Progenitor cell of endocrine pancreas (in vitro differentiated cells): ENCODE results near the gene KRTAP12-4. TPM values are rescaled to one million over a fixed set of nuclear protein-coding genes. Genes with fewer than 3 reads are reported as not detected.

Experiments
- DNase-seq: peaks from one replicate; pipeline ENCODE4 v3.0.0; 2021; ENCODE audit warnings: low spot score; ENCODE audit not compliant: unreplicated experiment
- H3K27ac Mint-ChIP-seq: 2 replicates; pipeline ENCODE4 v1.8.0; 2021; ENCODE audit warnings: mild to moderate bottlenecking, moderate library complexity, mixed read lengths
- H3K27me3 Mint-ChIP-seq: 2 replicates; pipeline ENCODE4 v1.8.0; 2021; ENCODE audit warnings: mixed read lengths
- H3K36me3 Mint-ChIP-seq: 2 replicates; pipeline ENCODE4 v1.8.0; 2022; ENCODE audit warnings: mixed read lengths; ENCODE audit not compliant: insufficient read depth
- H3K4me1 Mint-ChIP-seq: 2 replicates; pipeline ENCODE4 v1.8.0; 2021; ENCODE audit warnings: low read depth, mixed read lengths
- H3K4me3 Mint-ChIP-seq: 2 replicates; pipeline ENCODE4 v1.8.0; 2021; ENCODE audit warnings: low read depth, mild to moderate bottlenecking, moderate library complexity, mixed read lengths
- H3K9me3 Mint-ChIP-seq: 2 replicates; pipeline ENCODE4 v1.8.0; 2021; ENCODE audit warnings: low read depth, mixed read lengths
- total RNA-seq: library from RNA; stranded (reverse); gene quantifications from 2 replicates; pipeline ENCODE4 v1.2.1, GENCODE V29; 2021
- TF ChIP-seq, protein P1 (sequence below): fragments of 200-600 bp; sonication (generic); IDR thresholded peaks from one replicate; pipeline ENCODE4 v1.5.0; 2021; ENCODE audit warnings: antibody characterized with exemption, mild to moderate bottlenecking; ENCODE audit not compliant: unreplicated experiment

KRTAP12-4 gene
- total RNA-seq, 1 donor from 2014 or later: not detected

DNA sequence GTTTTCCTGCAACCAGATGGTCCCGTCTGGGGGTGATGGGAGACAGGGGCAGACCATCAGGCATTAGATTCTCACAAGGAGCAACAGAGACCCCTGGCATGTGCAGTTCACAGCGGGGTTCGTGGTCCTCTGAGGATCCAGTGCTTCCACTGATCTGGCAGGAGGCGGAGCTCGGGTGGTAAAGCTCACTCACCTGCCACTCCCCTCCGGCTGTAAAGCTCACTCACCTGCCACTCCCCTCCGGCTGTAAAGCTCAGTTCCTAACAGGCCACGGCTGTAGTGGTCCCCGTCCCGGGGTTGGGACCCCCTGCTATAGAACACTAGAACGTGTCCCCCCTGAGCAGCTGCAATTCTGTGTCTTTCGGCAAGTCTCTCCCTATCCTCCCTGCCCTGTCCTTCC is 47.1 kb upstream of the KRTAP12-4 start:
- no peak for DNase-seq
- H3K36me3 Mint-ChIP-seq: no peaks in the 10 kb centered on the region
- peaks cover 3% of the 10 kb centered on the region for H3K9me3 Mint-ChIP-seq
- H3K4me3 Mint-ChIP-seq: no peak overlapping the region
- peaks cover 87% of the 10 kb centered on the region for H3K27me3 Mint-ChIP-seq
- H3K4me1 Mint-ChIP-seq: peaks cover 5% of the 10 kb centered on the region
- H3K27ac Mint-ChIP-seq: no peak overlapping the region
- TF ChIP-seq, protein P1, sequence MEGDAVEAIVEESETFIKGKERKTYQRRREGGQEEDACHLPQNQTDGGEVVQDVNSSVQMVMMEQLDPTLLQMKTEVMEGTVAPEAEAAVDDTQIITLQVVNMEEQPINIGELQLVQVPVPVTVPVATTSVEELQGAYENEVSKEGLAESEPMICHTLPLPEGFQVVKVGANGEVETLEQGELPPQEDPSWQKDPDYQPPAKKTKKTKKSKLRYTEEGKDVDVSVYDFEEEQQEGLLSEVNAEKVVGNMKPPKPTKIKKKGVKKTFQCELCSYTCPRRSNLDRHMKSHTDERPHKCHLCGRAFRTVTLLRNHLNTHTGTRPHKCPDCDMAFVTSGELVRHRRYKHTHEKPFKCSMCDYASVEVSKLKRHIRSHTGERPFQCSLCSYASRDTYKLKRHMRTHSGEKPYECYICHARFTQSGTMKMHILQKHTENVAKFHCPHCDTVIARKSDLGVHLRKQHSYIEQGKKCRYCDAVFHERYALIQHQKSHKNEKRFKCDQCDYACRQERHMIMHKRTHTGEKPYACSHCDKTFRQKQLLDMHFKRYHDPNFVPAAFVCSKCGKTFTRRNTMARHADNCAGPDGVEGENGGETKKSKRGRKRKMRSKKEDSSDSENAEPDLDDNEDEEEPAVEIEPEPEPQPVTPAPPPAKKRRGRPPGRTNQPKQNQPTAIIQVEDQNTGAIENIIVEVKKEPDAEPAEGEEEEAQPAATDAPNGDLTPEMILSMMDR: no peak

DNA sequence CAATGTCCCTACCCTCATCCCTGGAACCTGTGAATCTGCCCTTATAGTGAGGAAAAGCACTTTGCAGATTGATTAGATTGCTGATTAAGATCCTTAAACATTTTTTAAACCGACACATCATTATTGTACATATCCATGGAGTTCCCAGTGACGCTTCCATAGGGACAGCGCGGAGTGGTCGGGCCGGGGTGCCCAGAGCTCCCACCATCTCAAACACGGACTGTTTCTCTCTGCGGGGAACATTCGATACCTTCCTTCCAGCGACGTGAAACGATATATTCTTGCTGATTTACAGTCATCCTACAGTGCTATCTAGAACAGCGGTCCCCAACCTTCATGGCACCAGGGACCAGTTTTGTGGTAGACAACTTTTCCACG is 46.6 kb upstream of the KRTAP12-4 start:
- Mint-ChIP-seq H3K27me3 (peaks cover 87% of the 10 kb centered on the region), H3K36me3 (no peaks in the 10 kb centered on the region), H3K4me3 (no peak overlapping the region), H3K27ac (no peak overlapping the region), H3K9me3 (peaks cover 3% of the 10 kb centered on the region), H3K4me1 (peaks cover 5% of the 10 kb centered on the region)
- no peak for DNase-seq
- TF ChIP-seq, protein P1: no peak

DNA sequence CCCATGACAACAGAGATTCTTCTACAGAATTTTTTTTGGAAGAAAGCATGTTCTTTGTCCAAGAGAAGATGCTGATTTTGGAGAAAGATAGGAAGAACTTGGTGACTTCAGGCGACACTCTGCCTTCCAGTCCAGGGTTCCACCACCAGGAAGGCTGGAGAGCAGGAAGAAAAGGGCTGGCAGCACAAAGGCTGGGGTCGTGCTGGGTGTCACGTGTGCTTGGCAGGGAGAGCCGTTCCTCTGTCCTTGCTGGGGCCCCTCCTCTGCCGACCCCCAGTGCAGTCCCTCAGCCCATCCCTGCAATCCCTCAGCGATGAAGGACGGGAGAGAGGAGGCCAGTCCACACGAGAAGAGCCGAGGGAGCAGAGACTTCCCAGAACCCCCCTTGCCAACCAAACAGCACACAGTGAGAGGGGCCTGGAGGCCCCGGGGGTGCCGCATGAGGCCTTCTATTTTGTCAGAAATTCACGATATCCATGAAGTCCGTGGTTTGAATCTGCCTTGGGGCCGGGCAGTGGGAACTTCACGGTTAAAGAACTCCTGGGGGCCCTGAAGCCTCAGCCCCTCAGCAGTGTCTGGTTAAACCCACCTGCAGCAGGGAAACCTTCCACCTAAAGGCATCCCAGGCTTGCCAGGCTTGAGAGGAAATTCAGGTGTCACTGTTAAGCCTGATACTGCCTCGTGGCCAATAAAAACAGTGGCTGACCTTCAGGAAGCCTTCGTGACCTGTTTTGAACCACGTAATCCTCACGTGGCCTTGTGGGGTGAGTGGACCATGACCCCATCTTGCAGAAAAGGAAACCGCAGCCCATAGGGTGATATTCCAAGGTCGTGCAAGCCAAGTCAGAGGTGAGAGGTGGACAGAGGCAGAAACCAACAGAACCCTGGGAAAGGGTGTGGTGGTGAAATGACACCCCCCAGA is 45.9 kb upstream of the KRTAP12-4 start:
- H3K27ac Mint-ChIP-seq: no peak overlapping the region
- no peak overlapping the region for H3K4me3 Mint-ChIP-seq
- peaks cover 87% of the 10 kb centered on the region for H3K27me3 Mint-ChIP-seq
- peaks cover 5% of the 10 kb centered on the region for H3K4me1 Mint-ChIP-seq
- H3K36me3 Mint-ChIP-seq: no peaks in the 10 kb centered on the region
- H3K9me3 Mint-ChIP-seq: no peaks in the 10 kb centered on the region
- no peak for DNase-seq
- TF ChIP-seq, protein P1: no peak

DNA sequence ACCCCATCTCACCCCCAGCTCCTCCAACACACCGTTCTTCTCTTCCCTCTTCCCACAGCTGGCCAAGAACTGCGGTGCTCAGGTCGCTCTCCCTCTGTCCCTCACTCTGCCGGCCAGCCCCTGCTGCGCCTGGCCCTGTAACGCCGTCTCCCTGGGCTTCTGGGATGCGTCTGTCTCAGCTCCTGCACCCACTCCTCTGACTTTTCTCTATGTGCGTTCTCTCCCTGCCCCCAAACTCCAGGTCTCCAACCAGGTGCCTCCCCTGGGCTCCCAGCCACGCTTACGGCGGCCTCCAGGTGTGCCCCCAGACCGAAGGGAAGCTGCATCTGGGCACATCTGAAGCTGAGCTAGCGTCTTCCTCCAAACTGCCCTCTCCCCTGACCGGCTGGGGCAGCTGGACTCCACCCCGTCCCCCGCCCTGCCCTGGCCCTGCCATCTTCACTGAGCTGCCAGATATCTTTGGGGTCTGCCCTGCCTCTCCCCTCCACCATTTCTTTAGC is 45.1 kb upstream of the KRTAP12-4 start:
- H3K4me1 Mint-ChIP-seq: peaks cover 5% of the 10 kb centered on the region

More for the DNA sequence above, 45.1 kb upstream of the KRTAP12-4 start:
- no peaks in the 10 kb centered on the region for H3K9me3 Mint-ChIP-seq
- DNase-seq: no peak
- no peak overlapping the region for H3K4me3 Mint-ChIP-seq
- peaks cover 80% of the 10 kb centered on the region for H3K27me3 Mint-ChIP-seq
- TF ChIP-seq, protein P1: no peak
- H3K27ac Mint-ChIP-seq: no peak overlapping the region
- no peaks in the 10 kb centered on the region for H3K36me3 Mint-ChIP-seq
